Measurements from ENCODE around the gene ADAMTS16.

The ADAMTS16 gene

GRCh38 chr5:5350101-5350500 lies 210.0 kb downstream of the ADAMTS16 start:
- no peak for DNase-seq

GRCh38 chr5:5351288-5351979 lies 211.3 kb downstream of the ADAMTS16 start:
- no peak for DNase-seq

GRCh38 chr5:5352675-5353074 lies 212.5 kb downstream of the ADAMTS16 start:
- DNase-seq, result no peak

GRCh38 chr5:5353681-5354080 lies 213.6 kb downstream of the ADAMTS16 start:
- no peak for DNase-seq

- no peak for DNase-seq
These were observed 216.6 kb downstream of the ADAMTS16 start for GRCh38 chr5:5356765-5357164.

GRCh38 chr5:5359618-5360017 lies 219.5 kb downstream of the ADAMTS16 start:
- no peak for DNase-seq

GRCh38 chr5:5360363-5360940 lies 220.3 kb downstream of the ADAMTS16 start:
- DNase-seq, result no peak

- DNase-seq, result no peak
These were observed 220.9 kb downstream of the ADAMTS16 start for GRCh38 chr5:5360941-5361520.

- DNase-seq, result no peak
These were observed 222.9 kb downstream of the ADAMTS16 start for GRCh38 chr5:5363045-5363444.

GRCh38 chr5:5364932-5365331 lies 224.8 kb downstream of the ADAMTS16 start:
- no peak for DNase-seq

- no peak for DNase-seq
These were observed 227.6 kb downstream of the ADAMTS16 start for GRCh38 chr5:5367739-5368138.

- DNase-seq, result no peak
These were observed 229.0 kb downstream of the ADAMTS16 start for GRCh38 chr5:5369051-5369605.
